ENCODE results near the gene NYAP2.

- TF ChIP-seq CTCF (IDR thresholded peaks at IDR 0.05; ENCODE audit: insufficient read depth, low read length) (no peak), REST (IDR thresholded peaks at IDR 0.05; ENCODE audit: insufficient replicate concordance, low read depth) (no peak), SPI1 (IDR thresholded peaks at IDR 0.05; ENCODE audit: borderline replicate concordance, low read depth) (no peak), POLR2AphosphoS5 (IDR thresholded peaks at IDR 0.05; ENCODE audit: low read depth) (no peak)
These were observed 22.6 kb downstream of the NYAP2 start for GRCh38 chr2:225422145-225422544.

Measured in HL-60 (cell line).